HG02642 (cell line): Measurements from ENCODE around the gene ITPKC.

Experiments
- ATAC-seq: cut with Tn5 transposase; IDR thresholded peaks from one replicate; pipeline ENCODE4 v1.9.1; 2021; ENCODE audit warnings: mild to moderate bottlenecking; ENCODE audit not compliant: unreplicated experiment, poor library complexity

Gene ITPKC

DNA sequence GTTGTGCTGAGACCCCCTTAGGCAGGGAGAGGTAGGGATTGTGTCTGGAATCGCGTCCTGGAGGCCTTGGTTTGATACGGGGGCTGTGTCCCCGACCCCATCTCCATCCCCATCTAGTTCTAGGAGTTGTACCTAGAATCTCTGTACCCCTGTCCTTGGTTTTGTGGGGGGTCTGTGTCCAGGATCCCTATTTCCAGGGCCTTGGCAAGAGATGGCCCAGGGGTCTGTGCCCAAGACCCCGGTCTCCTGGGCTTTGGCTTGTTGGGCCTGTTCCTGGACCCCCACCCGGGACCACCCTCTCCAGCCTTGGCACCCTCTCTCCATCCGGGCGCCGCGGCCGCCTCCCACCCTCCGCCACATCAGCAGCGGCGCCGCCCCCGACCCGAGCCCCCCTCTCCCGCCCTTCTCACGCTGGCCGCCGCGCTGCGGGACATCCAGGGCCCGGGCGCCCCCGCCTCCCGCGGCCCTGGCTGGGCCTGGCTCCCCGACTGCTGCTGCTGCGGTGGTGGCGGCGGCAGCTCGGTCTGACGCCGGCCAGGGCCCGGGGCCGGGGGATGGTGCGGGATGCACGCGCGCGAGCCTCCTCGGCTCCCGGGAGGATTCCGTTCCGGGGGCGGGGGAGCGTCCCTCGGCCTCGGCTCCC, 26.7 kb upstream of the ITPKC start, which contains the start of gene NUMBL:
NUMBL (minus strand) TSS at position 602 of the 643 bp plus-strand sequence; CDS start at position 434, 168 bp downstream.
- ATAC-seq, result no peak

DNA sequence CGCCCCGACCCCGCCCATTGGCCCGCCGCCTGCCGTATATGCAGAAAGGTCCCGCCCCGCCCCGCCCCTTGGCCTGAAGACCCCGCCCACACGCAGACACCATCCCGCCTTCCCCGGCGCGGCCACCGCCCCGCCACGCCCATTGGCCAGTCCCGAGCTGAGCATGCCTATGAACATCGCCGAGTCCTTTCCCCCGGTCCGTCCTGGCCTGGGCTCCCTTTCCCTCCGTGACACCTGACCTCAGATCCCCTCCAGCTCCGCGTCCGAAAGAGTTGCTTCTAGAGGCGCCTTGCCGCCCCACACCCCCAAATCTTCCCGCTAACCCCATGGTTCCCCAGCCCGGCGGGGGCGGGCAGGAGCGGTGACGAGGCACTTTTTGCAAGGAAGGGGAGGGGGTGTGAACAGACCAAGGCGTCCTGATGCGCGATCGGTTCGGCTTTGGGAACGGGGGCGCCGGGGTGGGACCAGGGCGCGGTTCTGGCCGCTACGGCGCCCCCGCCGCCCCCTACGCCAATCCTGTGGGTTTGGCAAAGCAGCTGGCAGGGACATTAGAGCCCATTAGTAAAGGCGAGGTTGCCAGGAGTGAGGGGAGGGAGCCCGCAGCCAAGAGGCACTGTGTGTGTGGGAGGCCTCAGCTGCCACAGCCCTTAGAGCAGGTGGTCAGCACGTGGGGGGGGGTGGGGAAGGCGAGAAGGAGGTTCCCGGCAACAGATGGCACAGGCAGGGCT, 26.1 kb upstream of the ITPKC start:
- ATAC-seq, result peak; percentile 71

DNA sequence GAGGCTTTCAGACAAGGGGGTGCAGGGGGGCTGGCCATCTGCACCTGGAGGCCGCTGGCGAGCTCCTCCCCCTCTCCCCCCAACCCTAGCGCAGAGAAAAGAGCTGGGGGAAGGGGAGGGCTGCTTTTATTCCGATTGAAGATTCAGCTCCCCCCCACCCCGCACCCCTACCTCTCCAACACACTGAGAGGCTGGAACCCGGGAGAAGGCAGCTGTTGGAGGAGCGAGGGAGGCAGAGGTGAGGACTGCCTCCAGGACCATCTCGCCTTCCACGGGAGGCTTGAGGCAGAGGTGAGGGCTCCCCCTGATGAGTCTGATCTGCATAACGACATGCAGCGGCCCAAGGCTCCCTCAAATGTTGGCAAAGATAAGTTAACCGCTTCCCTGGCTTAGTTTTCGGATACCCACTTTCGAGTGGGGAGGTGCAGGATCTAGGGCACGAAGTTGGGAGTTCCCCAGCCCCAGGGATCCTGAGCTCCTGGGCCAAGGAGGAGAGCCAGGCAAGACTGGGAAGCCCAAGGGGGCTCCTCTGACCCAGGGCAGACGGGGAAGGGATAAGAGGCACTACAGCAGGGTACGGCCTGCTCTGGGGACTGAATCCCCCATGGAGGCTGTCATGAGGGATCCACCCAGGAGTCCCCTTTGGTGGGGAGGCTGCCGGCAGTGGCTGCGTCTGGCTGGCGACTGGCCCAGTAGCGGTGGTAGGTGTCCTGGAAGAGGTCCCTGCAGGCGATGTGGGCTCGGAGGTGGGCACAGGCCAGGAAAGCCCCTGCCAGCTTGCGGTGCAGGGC, 25.3 kb upstream of the ITPKC start:
- ATAC-seq, result no peak

DNA sequence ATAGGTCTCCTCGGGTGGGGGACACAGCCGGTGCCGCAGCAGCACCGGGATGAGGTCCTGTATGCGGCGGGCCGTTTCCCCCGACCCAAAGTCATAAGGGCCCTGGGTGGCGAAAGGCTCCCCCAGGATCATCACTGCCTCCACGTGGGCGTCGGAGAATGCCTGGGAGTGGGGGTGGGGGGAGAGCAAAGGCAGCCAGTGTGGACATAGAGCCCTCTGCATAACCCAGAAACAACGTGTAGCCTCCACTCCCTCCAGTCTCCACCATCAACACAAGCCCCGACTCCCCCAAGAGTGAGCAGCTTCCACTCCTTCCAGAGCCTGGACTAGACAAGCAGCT, 24.7 kb upstream of the ITPKC start:
- ATAC-seq, result no peak

DNA sequence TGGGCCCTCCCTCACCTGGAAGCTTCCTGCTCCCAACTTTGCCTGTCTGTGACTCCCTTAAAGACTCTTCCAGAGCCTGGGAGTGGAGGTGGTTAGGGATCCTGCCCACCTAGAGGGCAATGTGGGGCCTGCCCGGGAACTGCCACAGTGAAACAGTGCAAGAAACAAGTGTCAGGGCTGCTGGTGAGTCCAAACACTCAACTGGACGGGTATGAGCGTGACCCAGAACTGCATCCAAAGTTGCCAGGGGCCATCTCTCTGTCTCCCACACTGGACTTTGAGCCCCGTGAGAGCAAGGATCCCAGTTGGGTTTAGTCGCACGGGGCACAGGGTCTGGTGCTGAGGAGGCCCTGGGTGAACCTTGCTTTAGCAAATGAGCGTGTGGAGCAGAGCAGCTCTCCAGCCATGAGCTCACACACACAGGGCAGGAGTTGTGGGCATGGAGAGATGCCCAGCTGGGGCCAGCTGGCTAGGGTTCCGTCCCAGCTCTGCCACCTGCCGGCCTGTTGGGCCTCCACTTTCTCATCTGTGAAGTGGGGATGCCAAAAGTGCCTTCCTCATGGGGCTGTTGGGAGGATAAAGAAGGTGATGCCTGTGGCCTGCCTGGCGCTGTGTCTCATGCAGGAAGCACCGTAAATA, 23.6 kb upstream of the ITPKC start:
- ATAC-seq, result no peak

DNA sequence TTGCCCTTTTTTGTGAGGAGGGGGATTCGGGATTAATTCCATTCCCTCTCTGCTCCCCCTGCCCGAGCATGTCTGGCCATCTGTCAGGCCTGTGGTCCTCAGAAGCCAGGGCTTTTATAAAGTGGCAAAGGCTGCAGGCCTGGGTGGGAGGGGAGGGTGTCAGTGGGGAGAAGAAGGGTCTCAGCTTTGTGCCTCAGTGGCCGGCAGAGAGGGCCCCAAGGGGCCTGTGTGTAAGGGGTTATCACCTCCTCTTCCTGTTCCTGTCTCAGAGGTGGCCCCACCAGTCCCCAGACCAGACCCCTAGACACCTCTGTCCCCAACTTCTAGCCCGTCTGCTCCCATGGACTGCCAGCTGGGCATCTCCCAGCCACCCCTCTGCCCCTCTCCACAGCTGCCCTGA, 23.0 kb upstream of the ITPKC start:
- ATAC-seq, result no peak

DNA sequence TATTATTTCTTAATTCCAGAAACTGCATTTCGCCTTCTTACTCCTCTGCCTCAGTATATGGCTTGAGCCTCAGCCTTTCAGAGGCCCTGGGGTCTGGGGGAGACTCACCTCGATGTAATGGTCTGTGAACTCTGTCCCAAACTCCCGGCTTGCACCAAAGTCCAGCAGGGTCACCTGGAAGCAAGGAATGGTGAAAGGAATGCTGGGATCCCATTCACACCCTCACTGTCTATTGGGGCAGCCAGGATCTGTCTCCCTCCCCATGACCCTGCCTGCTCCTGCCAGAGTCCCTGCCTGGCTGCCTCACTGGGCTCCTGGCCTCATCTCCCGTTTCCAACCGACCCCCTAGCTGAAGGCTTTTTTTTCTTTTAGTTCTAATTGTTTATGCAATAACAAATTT, 21.0 kb upstream of the ITPKC start:
- ATAC-seq, result no peak

DNA sequence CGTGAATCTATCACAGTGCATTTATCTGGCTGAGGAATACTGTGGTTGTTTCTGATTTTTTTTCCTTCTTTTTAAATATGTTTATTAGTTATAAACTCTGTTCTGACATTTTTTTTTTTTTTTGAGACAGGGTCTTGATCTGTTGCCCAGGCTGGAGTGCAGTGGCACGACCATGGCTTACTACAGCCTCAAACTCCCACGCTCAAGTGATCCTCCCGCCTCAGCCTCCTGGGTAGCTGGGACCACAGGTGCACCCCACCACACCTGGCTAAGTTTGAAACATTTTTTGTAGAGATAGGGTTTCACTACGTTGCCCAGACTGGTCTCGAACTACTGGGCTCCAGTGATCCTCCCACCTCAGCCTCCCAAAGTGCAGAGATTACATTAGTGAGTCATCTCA, 19.9 kb upstream of the ITPKC start:
- ATAC-seq, result no peak

DNA sequence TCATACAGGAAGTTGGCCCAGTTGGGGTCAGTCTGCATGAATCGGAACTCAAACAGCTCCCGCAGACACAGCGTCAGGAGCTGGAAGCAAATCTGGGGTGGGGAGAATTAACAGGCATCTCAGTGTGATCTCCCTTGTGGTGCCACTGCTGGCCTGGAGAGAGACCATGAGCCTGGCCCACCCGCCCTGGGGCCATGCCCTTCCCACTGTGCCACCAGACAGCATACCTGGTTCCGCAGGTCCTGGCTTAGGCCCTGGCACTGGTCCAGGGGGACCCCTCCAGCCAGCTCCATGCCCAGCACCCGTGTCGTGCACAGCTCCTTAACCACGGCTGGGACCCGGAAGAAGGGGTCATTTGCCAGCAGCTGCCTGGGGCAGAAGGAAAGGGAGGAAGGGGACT, 16.8 kb upstream of the ITPKC start:
- ATAC-seq, result no peak

DNA sequence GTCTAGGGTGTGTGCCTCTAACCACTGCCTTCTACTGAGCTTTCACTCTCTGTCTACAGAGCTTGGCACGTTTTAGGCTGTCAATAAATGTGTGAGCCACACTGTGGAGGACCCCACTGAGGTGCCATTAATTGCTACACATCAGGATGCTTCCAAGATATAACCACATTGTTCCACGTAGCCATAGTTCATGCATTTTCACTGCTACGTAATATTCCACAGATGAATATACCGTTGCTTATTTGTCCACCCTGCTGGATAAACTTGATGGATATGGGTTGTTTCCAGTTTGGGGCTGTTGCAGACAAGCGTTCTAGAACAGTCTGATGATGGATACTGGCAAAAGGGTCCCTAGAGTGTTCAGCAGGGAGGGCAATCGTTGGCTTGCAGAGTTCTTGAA, 15.2 kb upstream of the ITPKC start:
- ATAC-seq, result no peak

DNA sequence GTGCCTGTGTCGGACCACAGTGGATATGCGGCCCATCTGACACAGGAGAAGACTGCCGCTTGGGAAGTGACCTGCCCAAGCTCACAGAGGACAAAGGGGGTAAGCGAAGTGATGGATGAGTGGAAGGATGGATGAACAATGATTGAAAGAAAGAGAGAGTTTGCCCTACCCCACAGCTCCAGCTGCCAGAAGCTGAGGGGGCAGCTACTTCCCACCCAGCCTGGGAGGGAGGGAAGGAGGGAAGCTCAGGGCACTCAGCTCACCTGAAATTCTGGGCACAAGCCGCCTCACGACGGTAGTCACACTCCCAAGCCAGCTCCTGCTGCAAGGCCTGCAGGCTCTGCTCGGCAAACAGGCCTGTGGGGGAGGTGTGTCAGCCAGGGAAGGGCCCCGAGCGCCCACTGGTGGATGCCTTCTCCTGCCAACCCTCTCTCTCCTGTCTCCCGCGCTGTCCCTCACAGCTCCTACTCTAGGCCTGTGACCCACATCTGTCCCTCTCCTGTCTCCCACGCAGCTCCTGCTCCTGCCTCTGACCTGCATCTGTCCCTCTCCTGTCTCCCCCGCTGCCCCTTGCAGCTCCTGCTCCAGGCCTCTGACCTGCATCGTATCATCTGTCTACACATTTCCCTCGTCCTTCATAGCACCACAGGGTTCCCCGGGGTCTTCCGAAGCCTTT, 14.4 kb upstream of the ITPKC start:
- no peak for ATAC-seq

DNA sequence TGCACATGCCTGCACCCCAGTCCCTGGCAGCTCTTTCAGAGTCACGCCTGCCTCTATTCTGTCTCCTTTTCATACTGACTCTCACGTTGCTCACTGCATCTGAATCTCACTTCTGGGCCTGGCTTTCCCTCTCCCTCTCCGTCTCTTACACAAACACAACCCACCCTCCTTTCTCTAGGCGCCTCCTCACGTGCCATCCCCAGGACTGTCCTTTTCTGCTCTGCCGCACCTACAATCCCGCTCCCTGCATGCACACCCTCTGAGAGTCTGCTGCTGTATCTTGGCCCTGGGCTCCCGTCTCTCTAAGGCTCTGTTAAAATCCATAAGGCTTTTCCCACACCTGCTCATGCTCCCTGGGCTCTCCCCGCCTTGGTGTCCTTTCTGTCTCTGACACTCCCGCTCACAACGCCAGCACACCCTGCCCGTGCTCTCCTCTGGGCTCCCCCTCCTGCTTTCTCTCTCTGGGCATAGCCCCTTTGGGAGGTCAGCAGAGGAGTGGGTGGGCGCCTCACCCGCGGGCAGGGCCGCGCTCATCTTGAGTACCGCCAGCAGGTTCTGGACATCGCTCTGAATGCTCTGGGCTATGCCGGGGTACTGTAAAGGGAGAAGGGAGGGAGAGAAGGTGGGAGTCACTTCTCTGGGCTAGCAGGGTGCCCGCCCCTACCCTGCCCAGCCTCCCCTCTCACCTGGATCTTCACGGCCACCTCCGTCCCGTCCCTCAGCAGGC, 13.7 kb upstream of the ITPKC start:
- ATAC-seq, result no peak

DNA sequence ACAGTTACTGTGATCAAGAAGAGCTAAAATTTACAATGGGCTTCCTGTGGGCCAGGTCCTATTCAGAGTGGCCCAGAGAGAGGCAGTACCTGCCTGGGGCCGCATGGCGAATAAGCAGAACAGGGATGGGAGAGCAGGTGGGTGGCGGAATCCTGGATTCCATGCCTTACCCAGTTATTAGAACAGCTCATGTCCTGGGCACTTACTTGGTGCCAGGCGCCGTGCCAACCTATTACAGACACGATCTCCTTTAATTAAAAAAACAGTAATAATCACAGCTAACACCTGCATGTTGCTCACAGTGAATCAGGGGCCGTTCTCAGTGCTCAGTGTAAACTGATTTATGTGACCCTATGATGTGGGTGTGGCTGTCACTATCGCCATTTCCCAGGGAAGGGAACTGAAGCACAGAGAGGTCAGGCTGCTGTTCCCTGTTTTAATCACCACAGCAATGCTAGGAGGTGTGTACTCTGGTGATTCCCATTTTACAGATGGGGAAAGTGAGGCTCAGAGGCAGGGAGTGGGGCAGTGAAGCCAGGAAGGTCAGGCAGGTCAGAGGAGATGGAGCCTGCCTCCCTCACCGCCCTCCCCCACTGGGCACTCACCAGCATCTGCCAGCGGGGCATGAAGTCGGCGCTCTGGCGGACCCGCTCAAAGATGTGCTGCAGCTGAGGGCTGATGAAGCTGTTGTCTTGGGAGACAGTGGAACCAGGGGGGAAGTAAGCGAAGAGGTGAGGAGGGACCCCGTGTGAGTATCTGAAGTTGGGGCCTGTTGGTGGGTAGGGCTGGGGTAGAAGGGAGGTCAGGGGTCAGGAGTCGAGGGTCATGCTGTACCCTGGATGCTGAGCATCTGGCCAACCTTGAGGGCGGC, 12.2 kb upstream of the ITPKC start:
- ATAC-seq, result no peak

DNA sequence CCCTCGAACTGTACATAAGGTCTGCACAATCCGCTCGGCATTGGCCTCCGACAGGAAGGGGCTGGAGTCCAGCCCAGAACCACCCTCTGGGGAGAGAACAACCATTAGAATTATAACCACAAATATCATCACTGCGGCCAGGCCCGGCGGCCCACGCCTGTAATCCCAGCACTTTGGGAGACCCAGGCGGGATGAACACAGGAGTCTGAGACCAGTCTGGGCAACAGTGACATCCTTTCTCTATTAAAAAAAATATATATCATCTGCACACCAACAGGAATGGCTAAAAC, 11.6 kb upstream of the ITPKC start:
- ATAC-seq, result no peak

DNA sequence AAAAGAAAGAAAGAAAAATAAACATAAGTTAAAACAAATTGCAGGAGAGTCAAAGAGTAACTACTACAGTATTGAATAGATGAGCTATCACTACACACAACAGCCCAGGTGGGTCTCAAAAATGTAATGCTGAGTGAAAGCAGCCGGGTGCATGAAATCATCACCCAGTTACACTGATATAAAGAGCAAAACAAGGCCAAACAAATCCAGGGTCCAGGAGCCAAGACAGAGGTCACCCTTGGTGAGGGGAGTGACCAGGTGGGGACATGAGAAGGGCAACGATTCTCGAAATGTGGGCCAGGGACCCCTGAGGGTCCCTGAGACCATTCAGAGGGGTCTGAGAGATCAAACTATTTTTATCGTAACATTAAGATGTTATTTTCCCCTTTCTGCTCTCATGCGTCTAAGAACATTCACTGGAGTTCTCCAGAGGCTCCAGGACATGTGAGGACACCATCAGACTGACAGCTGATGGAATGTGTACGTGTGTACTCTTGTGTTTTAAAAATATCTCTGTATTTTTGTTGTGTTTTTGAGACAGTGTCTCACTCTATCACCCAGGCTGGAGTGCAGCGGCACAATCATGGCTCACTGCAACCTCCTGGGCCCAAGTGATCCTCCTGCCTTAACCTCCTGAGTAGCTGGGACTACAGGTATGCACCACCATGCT, 10.8 kb upstream of the ITPKC start:
- no peak for ATAC-seq

DNA sequence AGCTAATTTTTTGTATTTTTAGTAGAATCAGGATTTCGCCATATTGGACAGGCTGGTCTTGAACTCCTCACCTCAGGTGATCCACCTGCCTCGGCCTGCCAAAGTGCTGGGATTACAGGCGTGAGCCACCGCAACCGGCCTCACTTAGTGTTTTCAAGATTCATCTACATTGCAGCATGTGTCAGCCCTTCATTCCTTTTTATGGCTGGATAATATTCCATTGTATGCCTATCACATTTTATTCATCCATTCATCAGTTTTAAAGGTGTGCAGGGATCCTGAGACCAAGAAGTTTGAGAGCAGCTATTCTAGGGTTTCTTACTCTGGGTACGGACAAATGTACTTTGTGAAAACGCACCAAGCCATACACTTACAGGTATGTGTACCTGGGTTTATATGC, 9.3 kb upstream of the ITPKC start:
- ATAC-seq, result no peak

DNA sequence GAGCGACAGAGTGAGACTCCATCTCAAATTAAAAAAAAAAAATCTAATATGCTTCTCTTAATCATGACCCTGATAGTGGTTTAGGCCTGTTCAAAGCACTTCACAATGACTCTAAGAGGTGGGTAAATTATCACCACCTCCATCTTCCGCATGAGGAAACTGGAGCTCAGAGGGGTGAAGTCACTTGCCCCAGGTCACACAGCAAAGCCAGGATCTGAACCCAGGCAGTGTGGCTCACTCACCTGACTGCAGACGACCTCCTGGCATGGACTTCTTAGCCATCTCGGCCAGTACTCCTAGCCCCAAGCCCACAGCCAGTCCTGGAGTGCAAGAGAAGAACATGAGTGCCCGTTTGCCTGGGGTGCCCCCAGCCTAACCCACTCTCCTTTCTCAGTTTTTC, 7.1 kb upstream of the ITPKC start:
- ATAC-seq, result no peak

DNA sequence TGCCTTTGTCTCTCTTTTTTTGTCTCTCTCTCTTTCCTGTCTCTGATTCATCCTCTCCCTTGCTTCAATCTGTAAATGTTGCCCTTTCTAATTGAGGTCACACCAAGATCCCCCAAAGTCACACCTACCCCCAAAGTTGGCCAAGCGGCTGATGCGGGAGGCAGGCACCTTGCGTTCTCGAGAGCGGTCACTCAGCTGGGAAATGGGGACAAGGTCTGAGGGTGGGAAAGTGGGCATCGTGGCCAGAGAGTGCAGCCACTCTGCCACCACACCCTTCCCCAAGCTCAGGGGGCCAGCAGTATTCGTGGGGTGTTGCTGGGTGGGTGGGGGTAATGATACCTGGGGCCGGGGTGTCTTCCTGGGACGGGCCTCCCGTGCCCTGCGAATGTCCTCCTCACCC, 3.0 kb upstream of the ITPKC start:
- ATAC-seq, result no peak
